Tibial nerve (tissue), 4 donors: ENCODE results near the gene TNP1. TPM values are rescaled to one million over a fixed set of nuclear protein-coding genes. Genes with fewer than 3 reads are reported as not detected.

ENCODE experiments used
- DNase-seq, 2 donors: peaks; one replicate each; pipeline ENCODE4 v3.0.0-alpha.2; 2019; ENCODE audit warnings: low spot score in 2 of 2
- H3K27ac ChIP-seq, 4 donors: fragments of 200-600 bp; sonication (generic) in 3 of 4; one replicate each; pipeline ENCODE4 v1.5.1; 2017 to 2019; ENCODE audit warnings: mild to moderate bottlenecking in 1 of 4
- H3K27me3 ChIP-seq, 2 donors: fragments of 200-600 bp; sonication (generic) in 1 of 2; one replicate each; pipeline versions ENCODE4 v1.5.1 to v1.6.0; 2017 to 2019
- H3K36me3 ChIP-seq, 3 donors: fragments of 200-600 bp; sonication (generic); one replicate each; pipeline ENCODE4 v1.5.1; 2018 to 2019
- H3K4me1 ChIP-seq, 4 donors: fragments of 200-600 bp; sonication (generic) in 3 of 4; one replicate each; pipeline ENCODE4 v1.5.1; 2017 to 2019
- H3K4me3 ChIP-seq, 4 donors: fragments of 200-600 bp; sonication (generic) in 3 of 4; one replicate each; pipeline ENCODE4 v1.5.1; 2017 to 2019; ENCODE audit warnings: mild to moderate bottlenecking in 1 of 4, moderate library complexity in 1 of 4
- H3K9me3 ChIP-seq, 4 donors: fragments of 200-600 bp; sonication (generic) in 3 of 4; one replicate each; pipeline ENCODE4 v1.5.1; 2017 to 2019
- CTCF ChIP-seq, 5 experiments: fragments of 200-600 bp in 3 of 5; fragments of 450-650 bp in 2 of 5; sonication (generic) in 3 of 5; IDR thresholded peaks; one replicate each; pipeline ENCODE4 v1.5.1; 2016 to 2019; ENCODE audit warnings: antibody characterized with exemption in 5 of 5, mild to moderate bottlenecking in 3 of 5, moderate library complexity in 2 of 5
- EP300 ChIP-seq, 2 donors: sonication (generic); formaldehyde crosslinking; IDR thresholded peaks; one replicate each; pipeline ENCODE4 v1.6.1; 2017; ENCODE audit warnings: antibody characterized with exemption in 2 of 2, mild to moderate bottlenecking in 1 of 2
- POLR2A ChIP-seq, 2 donors: fragments of 450-650 bp; IDR thresholded peaks; one replicate each; pipeline ENCODE4 v1.6.1; 2017; ENCODE audit warnings: antibody characterized with exemption in 2 of 2, mild to moderate bottlenecking in 2 of 2, moderate library complexity in 2 of 2
- WGBS, 2 donors: methylation state at CpG; one replicate each; pipeline ENCODE4 v1.1.5; 2018; 5-methylcytosine and 5-hydroxymethylcytosine counted together
- total RNA-seq, 4 donors: library from RNA; depleted of rRNA; stranded (reverse); fragments of >200 nt; gene quantifications; one replicate each; pipeline ENCODE4 v1.1.0, GENCODE V29; 2016

Gene TNP1
- total RNA-seq, 4 donors from 2014 or later, result not detected

GRCh38 chr2:216882876-216883275 lies 23.0 kb upstream of the TNP1 start:
- no peak for DNase-seq
- 90 to 96% methylated on average over 6 of the region's 6 CpGs for WGBS, 2 donors
- TF ChIP-seq CTCF (IDR thresholded peaks at IDR 0.05) (no peak), POLR2A (IDR thresholded peaks at IDR 0.05) (no peak), EP300 (IDR thresholded peaks at IDR 0.05) (no peak)

DNA sequence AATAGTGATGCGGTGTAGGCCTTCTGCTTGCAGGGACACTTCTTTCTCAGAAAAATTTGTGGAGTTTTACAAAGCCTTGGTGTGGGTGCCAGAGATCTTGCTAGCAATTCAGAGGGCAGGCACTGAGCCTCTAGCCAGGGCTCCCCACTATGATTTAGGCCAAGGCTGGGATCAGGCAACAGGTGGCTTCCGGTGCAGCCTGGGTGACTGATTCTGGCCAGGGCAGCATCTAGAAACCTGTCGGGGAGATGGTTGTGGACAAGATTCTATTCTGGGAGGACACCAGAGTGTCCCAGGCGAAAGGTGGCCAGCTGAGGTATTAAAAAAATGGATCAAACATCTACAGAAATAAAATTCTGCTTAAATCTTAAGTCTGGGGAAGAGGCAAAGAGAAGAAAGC lies 21.5 kb upstream of the TNP1 start:
- H3K4me1 ChIP-seq, result no peaks in the 10 kb centered on the region
- H3K36me3 ChIP-seq, result no peaks in the 10 kb centered on the region
- no peak for DNase-seq
- TF ChIP-seq CTCF (IDR thresholded peaks at IDR 0.05), result no peak
- no peak for TF ChIP-seq POLR2A (IDR thresholded peaks at IDR 0.05)
- TF ChIP-seq EP300 (IDR thresholded peaks at IDR 0.05), result no peak
- no peaks in the 10 kb centered on the region for H3K27me3 ChIP-seq
- H3K4me3 ChIP-seq, result no peak overlapping the region
- H3K27ac ChIP-seq, result no peak overlapping the region
- 85 to 93% methylated on average over 4 of the region's 4 CpGs for WGBS, 2 donors
- no peaks in the 10 kb centered on the region for H3K9me3 ChIP-seq

More at GRCh38 chr2:216882876-216883275, 23.0 kb upstream of the TNP1 start:
- no peaks in the 10 kb centered on the region for H3K36me3 ChIP-seq
- H3K27ac ChIP-seq, result no peak overlapping the region
- no peaks in the 10 kb centered on the region for H3K4me1 ChIP-seq
- no peaks in the 10 kb centered on the region for H3K27me3 ChIP-seq
- H3K9me3 ChIP-seq, result no peaks in the 10 kb centered on the region
- H3K4me3 ChIP-seq, result no peak overlapping the region

DNA sequence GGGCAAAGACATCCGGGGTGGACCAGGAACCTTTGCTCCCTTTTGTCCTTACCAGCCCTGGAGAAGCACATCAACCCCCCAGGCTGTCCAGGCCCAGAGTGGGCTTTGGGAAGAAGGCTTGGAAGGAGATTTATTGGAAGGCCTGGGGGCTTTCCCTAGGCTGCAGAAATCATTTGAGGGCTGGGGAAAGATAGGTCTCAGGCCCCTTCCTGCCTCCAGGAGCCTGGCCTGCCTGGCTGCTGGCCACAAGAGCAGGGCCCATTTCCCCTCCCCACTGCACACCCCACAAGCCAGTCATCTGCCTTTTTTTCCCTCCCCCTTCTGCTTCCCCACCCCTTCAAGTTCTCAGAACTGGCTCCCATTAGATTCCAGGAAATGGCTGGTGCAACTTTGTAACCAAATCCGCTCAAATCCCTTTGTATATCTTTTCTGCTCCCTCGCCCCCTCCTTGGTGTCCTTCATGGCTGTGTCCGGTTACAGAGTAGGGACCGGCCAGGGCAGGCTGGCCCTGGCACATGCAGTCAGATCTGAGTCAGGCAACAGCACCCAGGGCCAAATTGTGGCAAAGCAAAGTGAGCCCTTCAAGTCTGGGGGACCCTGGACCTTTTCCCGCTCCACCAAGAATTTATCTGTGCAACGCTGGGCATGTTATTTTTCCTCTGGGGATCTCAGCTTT lies 20.8 kb upstream of the TNP1 start:
- H3K4me3 ChIP-seq, result no peak overlapping the region
- H3K27ac ChIP-seq, result no peak overlapping the region
- no peak for TF ChIP-seq POLR2A (IDR thresholded peaks at IDR 0.05)
- TF ChIP-seq CTCF (IDR thresholded peaks at IDR 0.05), result no peak
- TF ChIP-seq EP300 (IDR thresholded peaks at IDR 0.05), result no peak
- no peaks in the 10 kb centered on the region for H3K4me1 ChIP-seq
- no peaks in the 10 kb centered on the region for H3K36me3 ChIP-seq
- 72 to 80% methylated on average over 7 of the region's 7 CpGs for WGBS, 2 donors
- no peaks in the 10 kb centered on the region for H3K9me3 ChIP-seq
- DNase-seq, result no peak
- H3K27me3 ChIP-seq, result no peaks in the 10 kb centered on the region

DNA sequence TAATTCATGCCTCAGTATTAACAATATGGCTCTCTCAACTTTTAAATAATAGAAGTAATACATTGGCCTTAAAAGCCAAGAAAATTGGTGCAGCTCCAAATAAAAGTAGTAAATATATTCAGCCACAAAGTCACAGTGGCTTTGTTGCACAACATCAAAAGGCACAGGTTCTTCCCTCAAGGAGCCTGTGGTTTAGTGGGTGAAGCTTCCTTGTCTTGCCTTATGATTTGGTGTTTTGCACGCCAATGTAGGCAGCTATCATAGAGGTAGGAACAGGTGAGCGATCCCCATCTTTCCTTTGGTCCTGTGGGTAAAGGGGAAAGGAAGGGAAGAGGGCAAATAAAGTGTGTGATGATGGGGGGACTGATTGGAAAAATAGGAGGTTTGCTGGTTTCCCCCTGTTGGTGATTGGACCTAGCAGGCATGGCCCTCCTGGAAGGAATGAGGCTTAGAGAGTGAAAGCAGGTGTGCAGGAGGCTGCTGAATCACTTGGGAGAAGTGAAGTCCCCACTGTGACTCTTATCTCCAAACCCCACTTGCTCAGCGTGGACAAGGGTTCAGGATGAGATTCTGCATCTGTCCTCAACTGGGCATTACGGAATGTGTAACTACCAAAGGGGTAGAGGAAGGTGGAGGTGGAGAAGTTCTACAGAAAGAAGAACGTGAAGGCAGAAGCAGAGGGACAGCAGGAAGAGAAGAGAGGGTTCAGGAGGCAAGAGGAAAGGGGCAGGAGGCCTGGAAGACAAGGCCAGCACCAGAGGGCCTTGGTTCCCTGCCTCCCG lies 20.1 kb upstream of the TNP1 start:
- Histone ChIP-seq H3K4me3 (no peak overlapping the region), H3K4me1 (no peaks in the 10 kb centered on the region), H3K27me3 (no peaks in the 10 kb centered on the region), H3K9me3 (no peaks in the 10 kb centered on the region), H3K36me3 (no peaks in the 10 kb centered on the region), H3K27ac (no peak overlapping the region)
- TF ChIP-seq POLR2A (IDR thresholded peaks at IDR 0.05), result no peak
- TF ChIP-seq EP300 (IDR thresholded peaks at IDR 0.05), result no peak
- no peak for TF ChIP-seq CTCF (IDR thresholded peaks at IDR 0.05)
- WGBS, 2 donors, result 90 to 91% methylated on average over 6 of the region's 6 CpGs
- DNase-seq, result no peak

GRCh38 chr2:216878072-216878471 lies 18.2 kb upstream of the TNP1 start:
- H3K4me3 ChIP-seq, result no peak overlapping the region
- H3K36me3 ChIP-seq, result no peaks in the 10 kb centered on the region
- no peaks in the 10 kb centered on the region for H3K9me3 ChIP-seq
- H3K27me3 ChIP-seq, result no peaks in the 10 kb centered on the region
- no peak overlapping the region for H3K27ac ChIP-seq
- no peaks in the 10 kb centered on the region for H3K4me1 ChIP-seq
- 87 to 95% methylated on average over 5 of the region's 5 CpGs for WGBS, 2 donors
- TF ChIP-seq CTCF (IDR thresholded peaks at IDR 0.05) (no peak), POLR2A (IDR thresholded peaks at IDR 0.05) (no peak), EP300 (IDR thresholded peaks at IDR 0.05) (no peak)
- DNase-seq, result no peak
